MCF 10A (cell line): Measurements from ENCODE around the gene NDC80. TPM values are rescaled to one million over a fixed set of nuclear protein-coding genes. Genes with fewer than 3 reads are reported as not detected.
"Not testable (repeated sequence)": the region's sequence is repeated elsewhere in the genome, so short reads cannot be mapped to it uniquely, and the experiment has no call there.

Experiments
- BruUV-seq: library from RNA; stranded (reverse); fragments of 400-500 nt; replicated peaks from 2 replicates; lab custom pipeline; 2021; lab: Mats Ljungman, UMichigan
- CTCF ChIA-PET: fragments of 300-600 bp; sonication (Branson Sonifier 250); formaldehyde crosslinking; extraction: SDS; loops from one replicate; lab custom pipeline; 2021; ENCODE audit warnings: antibody characterized with exemption, inconsistent platforms; lab: Yijun Ruan, JAX
- POLR2A ChIA-PET: fragments of 300-600, 350-650 bp; sonication (Branson Sonifier 250); formaldehyde crosslinking; extraction: SDS; loops from one replicate; lab custom pipeline; 2020; ENCODE audit warnings: antibody characterized with exemption, inconsistent platforms; lab: Yijun Ruan, JAX
- DNase-seq: peaks from one replicate; pipeline ENCODE4 v3.0.0-alpha.2; 2018; ENCODE audit not compliant: unreplicated experiment
- H3K27ac Mint-ChIP-seq: one replicate; pipeline ENCODE4 v1.8.0; 2022; ENCODE audit warnings: mild to moderate bottlenecking, low read depth, mixed read lengths; ENCODE audit not compliant: unreplicated experiment
- H3K27me3 Mint-ChIP-seq: one replicate; pipeline ENCODE4 v1.8.0; 2022; ENCODE audit warnings: mixed read lengths; ENCODE audit not compliant: insufficient read depth, unreplicated experiment
- H3K36me3 Mint-ChIP-seq: one replicate; pipeline ENCODE4 v1.8.0; 2022; ENCODE audit warnings: mild to moderate bottlenecking, moderate library complexity, mixed read lengths; ENCODE audit not compliant: insufficient read depth, unreplicated experiment
- H3K4me1 Mint-ChIP-seq: one replicate; pipeline ENCODE4 v1.8.0; 2022; ENCODE audit warnings: mixed read lengths; ENCODE audit not compliant: insufficient read depth, unreplicated experiment
- H3K4me3 Mint-ChIP-seq: one replicate; pipeline ENCODE4 v1.8.0; 2022; ENCODE audit warnings: mild to moderate bottlenecking, moderate library complexity, mixed read lengths; ENCODE audit not compliant: unreplicated experiment
- H3K9me3 Mint-ChIP-seq: one replicate; pipeline ENCODE4 v1.8.0; 2022; ENCODE audit warnings: mixed read lengths; ENCODE audit not compliant: unreplicated experiment
- CTCF ChIP-seq: fragments of 200-600 bp; IDR thresholded peaks from one replicate; pipeline ENCODE4 v1.8.0; 2022; ENCODE audit warnings: antibody characterized with exemption, mild to moderate bottlenecking; ENCODE audit not compliant: unreplicated experiment
- intact Hi-C: fragments of 100-400 bp; cut with micrococcal nuclease; formaldehyde crosslinking; loops from 2 replicates; pipeline ENCODE4 v1.14.1; 2022
- total RNA-seq: library from RNA; stranded (reverse); gene quantifications from 2 replicates; pipeline ENCODE4 v1.2.3, GENCODE V29; 2022

The NDC80 gene
- total RNA-seq, 1 experiment from 2014 or later: 29.6 TPM

DNA sequence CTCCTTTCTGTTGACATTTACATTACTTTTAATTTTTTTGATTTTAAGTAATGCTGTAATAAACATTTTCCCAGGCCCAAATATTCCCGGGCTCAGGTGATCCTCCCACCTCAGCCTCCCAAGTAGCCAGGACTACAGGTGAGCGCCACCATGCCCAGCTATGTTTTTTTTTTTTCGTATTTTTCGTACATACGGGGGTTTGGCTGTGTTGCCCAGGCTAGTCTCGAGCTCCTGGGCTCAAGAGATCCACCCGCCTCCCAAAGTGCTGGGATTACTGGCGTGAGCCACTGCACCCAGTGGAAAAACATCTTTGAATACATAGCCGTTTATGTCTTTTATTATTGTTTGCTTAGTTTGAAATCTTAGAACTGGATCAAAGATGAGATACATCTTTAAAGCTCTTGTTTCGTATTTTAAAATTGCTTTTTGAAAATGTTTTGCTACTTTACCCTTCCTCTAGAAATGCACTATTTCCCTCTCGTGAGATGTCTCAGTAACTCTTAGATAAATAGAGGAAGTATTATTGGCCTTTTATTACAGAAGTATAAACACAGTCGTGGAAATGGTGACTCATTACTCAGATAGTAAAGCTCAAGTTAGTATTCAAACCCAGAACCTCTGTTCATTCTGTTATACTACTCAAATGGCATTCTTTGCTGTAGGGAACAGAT is 86.6 kb downstream of the NDC80 start:
- Mint-ChIP-seq H3K9me3 (no peaks in the 10 kb centered on the region), H3K4me1 (peaks cover 27% of the 10 kb centered on the region), H3K27me3 (no peaks in the 10 kb centered on the region), H3K36me3 (peaks cover 7% of the 10 kb centered on the region), H3K4me3 (peak overlapping the region; percentile 86), H3K27ac (peak overlapping the region; percentile 91)
- peak; percentile 35 for DNase-seq
- intact Hi-C loops: loop anchor here (5.0 kb wide), 1 partner anchor 51 kb away; no protein-coding TSS in a partner anchor
- TF ChIP-seq CTCF: no peak
- POLR2A ChIA-PET: interaction anchor here (0.7 to 5.5 kb wide), 8 partner anchors 9 to 603 kb away, joined by 3 to 192 read pairs (median 6); partner anchors contain the start of genes METTL4, MYL12B and NDC80
- CTCF ChIA-PET: interaction anchor here (0.7 to 0.9 kb wide), 2 partner anchors 64 to 84 kb away, joined by 3 read pairs; no protein-coding TSS in a partner anchor
- no TSS peak for BruUV-seq

GRCh38 chr18:2660849-2661248 is 89.5 kb downstream of the NDC80 start:
- CTCF ChIA-PET, H3K27me3 Mint-ChIP-seq, H3K36me3 Mint-ChIP-seq, H3K4me3 Mint-ChIP-seq, intact Hi-C loops, BruUV-seq, H3K9me3 Mint-ChIP-seq, POLR2A ChIA-PET, H3K27ac Mint-ChIP-seq, DNase-seq: not testable (repeated sequence)
- H3K4me1 Mint-ChIP-seq: peaks cover 27% of the 10 kb centered on the region

DNA sequence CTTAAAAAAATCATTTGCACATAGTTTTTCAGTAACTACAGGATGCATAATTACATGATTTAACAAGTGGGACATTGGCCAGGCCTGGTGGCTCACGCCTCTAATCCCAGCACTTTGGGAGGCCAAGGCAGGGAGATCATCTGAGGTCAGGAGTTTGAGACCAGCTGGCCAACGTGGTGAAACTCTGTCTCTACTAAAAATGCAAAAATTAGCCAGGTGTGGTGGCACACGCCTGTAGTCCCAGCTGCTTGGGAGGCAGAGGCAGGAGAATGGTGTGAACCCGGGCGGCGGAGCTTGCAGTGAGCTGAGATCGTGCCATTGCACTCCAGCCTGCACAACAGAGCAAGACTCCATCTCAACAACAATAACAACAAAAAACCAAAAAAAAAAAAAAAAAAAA is 90.9 kb downstream of the NDC80 start:
- BruUV-seq, H3K27ac Mint-ChIP-seq, intact Hi-C loops, H3K4me3 Mint-ChIP-seq, H3K27me3 Mint-ChIP-seq, H3K9me3 Mint-ChIP-seq, DNase-seq: not testable (repeated sequence)
- ChIA-PET POLR2A (interaction anchor here (1.2 kb wide), 1 partner anchor 18 kb away, joined by 3 read pairs; no protein-coding TSS in a partner anchor), CTCF (interaction anchor here (1.1 kb wide), 1 partner anchor 35 kb away, joined by 3 read pairs; no protein-coding TSS in a partner anchor)
- Mint-ChIP-seq H3K36me3 (peaks cover 15% of the 10 kb centered on the region), H3K4me1 (peaks cover 22% of the 10 kb centered on the region)

DNA sequence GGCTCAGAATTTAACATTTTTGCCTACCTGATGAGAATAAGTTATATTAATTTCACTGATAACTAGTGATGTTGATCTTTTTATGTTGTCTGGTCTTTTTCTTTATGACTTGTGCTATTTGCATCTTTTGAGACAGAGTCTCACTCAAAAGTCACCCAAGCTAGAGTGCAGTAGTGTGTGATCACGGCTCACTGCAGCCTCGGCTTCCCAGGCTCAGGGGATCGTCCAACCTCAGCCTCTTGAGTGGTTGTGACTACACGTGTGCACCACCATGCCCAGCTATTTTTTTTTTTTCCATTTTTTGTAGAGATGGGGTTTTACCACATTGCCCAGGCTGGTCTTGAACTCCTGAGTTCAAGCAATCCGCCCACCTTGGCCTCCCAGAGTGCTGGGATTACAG is 91.6 kb downstream of the NDC80 start:
- no TSS peak for BruUV-seq
- DNase-seq: no peak
- CTCF ChIA-PET: interaction anchor here (1.1 kb wide), 1 partner anchor 35 kb away, joined by 3 read pairs; no protein-coding TSS in a partner anchor
- Mint-ChIP-seq H3K36me3 (peaks cover 18% of the 10 kb centered on the region), H3K4me1 (peaks cover 20% of the 10 kb centered on the region), H3K4me3 (no peak overlapping the region), H3K9me3 (no peaks in the 10 kb centered on the region), H3K27ac (no peak overlapping the region), H3K27me3 (no peaks in the 10 kb centered on the region)
- no peak for TF ChIP-seq CTCF
- intact Hi-C loops: no loop called here
- POLR2A ChIA-PET: interaction anchor here (1.0 kb wide), 1 partner anchor 57 kb away, joined by 5 read pairs; no protein-coding TSS in a partner anchor

Other genes starting within 250 kb of the NDC80 start
- 11.8 and 15.0 TPM in 2 replicates for gene METTL4, start 52 bp upstream of the NDC80 start, total RNA-seq
- gene SMCHD1, start 84.2 kb downstream of the NDC80 start, total RNA-seq: 43.7 and 50.7 TPM in 2 replicates